Mammary epithelial cell (primary cell): ENCODE data around the gene PPP1R12A.

ENCODE experiments used
- CTCF ChIP-seq, 2 donors: IDR thresholded peaks in 1 of 2; conservative IDR thresholded peaks in 1 of 2; 2 replicates each; pipeline ENCODE4 v1.5.1; 2011 to 2012; ENCODE audit warnings: inconsistent platforms in 2 of 2, low read length in 2 of 2, mild to moderate bottlenecking in 2 of 2, control low read depth in 1 of 2, low read depth in 1 of 2; ENCODE audit not compliant: insufficient read depth in 1 of 2; ENCODE audit errors: extremely low read depth in 1 of 2
- EZH2 ChIP-seq: IDR thresholded peaks from 2 replicates; pipeline ENCODE4 v1.6.1; 2012; ENCODE audit warnings: low read length, inconsistent platforms, borderline replicate concordance

GRCh38 chr12:79935021-79935623, at the start of gene PPP1R12A:
- TF ChIP-seq CTCF (conservative IDR thresholded peaks at IDR 0.05 in 1 of 2, IDR thresholded peaks at IDR 0.05 in 1 of 2; ENCODE audit: extremely low read depth in 1 of 2, insufficient read depth in 1 of 2, low read depth in 1 of 2, low read length in 2 of 2): peak in 1 of 2 donors; percentile 25
- no peak for TF ChIP-seq EZH2
